Daoy (cell line): ENCODE results near the gene NANP. TPM values are rescaled to one million over a fixed set of nuclear protein-coding genes. Genes with fewer than 3 reads are reported as not detected.
A peak's percentile ranks its signal among the peaks of the same experiment; 100 is the strongest.
"Not testable (repeated sequence)": the region's sequence is repeated elsewhere in the genome, so short reads cannot be mapped to it uniquely, and the experiment has no call there.

Source experiments
- DNase-seq: peaks from one replicate; pipeline ENCODE4 v3.0.0-alpha.2; 2015; ENCODE audit warnings: low read depth
- total RNA-seq: library from RNA; depleted of rRNA; stranded (reverse); fragments of >200 nt; shearing (Covaris generic); gene quantifications from 2 replicates; pipeline ENCODE4 v1.2.3, GENCODE V29; 2014

The NANP gene
- total RNA-seq, 1 experiment from 2014 or later: 4.5 TPM

DNA sequence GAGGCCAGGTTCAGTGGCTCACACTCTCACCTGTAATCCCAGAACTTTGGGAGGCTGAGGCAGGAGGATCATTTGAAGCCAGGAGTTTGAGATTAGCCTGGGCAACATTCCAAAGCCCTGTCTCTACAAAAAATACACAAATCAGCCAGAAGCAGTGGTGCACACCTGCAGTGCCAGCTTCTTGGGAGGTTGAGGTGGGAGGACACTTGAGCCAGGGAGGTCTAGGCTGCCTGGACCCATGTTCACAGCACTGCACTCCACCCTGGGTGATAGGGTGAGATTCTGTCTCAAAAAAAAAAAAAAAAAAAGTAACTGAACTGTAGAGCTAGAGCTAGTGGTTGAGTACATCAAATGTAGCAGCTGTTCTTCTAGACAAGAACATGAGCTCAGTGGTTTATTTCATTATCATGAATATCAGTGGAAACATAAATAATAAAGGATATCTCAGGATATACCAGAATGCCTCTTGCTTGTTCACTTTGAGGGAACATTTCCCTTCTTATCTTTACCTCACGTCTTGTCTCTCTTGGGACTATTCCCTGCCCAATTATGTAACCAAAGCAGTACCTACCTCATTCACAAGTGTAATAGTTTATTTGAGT, 17.6 kb downstream of the NANP start:
- no peak for DNase-seq

DNA sequence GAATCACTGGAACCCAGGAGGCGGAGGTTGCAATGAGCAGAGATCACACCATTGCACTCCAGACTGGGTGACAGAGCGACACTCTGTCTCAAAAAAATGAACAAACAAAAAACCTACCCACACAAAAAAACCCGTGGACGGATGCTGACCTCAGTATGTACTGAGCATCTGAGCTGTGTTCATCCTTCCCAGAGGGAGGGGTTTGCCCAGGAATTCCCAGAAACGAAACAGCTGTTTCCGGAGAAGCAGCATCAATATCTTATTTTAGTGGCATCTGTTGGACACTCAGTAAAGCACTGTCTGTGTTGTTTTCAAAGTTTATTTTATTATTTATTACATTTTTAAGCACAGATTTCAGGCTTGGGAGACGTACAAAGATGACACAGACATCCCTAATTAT, 18.7 kb downstream of the NANP start:
- DNase-seq: no peak

DNA sequence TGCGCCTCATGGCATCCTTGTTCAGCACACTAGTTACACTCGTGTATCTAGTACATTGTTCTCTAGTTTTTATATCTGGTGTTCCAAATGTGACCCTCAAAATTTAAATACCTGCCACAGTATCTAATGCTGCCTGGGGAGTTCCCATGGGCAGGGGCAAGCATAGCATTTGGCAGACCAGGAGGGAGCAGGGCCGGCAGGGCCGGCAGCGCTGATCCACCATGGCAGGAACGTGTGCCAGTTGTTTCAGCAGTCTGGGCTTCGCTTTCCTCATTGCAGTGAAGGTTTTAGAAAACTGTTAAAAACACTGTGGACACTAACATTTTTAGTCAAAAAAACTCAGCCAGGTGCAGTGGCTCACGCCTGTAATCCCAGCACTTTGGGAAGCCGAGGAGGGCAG, 19.2 kb downstream of the NANP start:
- no peak for DNase-seq

DNA sequence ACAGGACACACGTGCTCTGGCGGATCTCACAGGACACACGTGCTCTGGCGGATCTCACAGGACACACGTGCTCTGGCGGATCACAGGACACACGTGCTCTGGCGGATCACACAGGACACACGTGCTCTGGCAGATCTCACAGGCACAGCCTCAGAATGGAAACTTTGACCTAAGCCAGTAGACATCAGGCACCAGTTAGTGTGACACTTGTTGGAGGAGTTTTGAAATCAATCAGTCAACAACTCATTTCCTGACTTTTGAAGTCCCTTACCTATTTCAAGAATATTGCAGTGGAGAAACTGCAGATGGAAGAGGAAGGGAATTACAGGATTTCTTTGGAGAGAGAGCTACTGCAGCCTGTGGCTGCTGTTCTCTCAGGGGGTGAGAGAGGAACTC, 20.9 kb downstream of the NANP start:
- not testable (repeated sequence) for DNase-seq

DNA sequence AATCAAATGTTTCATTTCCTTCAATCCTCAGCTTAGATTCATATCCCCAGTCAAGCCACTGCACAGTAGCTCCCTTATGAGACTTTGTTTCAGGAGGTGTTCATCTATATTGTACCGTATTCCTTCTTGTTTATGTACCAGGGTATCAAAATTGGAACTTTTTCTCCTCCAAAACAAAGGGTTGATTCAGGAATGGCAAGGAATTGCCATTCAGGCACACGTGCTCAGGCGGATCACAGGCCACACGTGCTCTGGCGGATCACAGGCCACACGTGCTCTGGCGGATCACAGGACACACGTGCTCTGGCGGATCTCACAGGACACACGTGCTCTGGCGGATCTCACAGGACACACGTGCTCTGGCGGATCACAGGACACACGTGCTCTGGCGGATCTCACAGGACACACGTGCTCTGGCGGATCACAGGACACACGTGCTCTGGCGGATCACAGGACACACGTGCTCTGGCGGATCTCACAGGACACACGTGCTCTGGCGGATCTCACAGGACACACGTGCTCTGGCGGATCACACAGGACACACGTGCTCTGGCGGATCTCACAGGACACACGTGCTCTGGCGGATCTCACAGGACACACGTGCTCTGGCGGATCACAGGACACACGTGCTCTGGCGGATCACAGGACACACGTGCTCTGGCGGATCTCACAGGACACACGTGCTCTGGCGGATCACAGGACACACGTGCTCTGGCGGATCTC, 21.5 kb downstream of the NANP start:
- DNase-seq: not testable (repeated sequence)

DNA sequence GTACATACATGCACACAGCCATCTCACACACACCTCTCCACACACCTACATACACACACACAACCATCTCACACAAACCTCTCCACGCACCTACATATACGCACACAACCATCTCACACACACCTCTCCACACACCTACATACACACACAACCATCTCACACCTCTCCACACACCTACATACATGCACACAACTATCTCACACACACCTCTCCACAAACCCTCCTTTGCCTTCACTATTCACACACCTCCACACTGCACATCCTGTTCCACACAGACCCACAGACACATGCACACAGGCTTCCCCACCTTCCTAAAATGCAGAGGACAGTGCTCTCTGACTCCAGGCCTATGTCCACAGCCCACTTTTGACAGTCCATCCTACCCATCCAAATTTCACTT, 22.2 kb downstream of the NANP start:
- no peak for DNase-seq

DNA sequence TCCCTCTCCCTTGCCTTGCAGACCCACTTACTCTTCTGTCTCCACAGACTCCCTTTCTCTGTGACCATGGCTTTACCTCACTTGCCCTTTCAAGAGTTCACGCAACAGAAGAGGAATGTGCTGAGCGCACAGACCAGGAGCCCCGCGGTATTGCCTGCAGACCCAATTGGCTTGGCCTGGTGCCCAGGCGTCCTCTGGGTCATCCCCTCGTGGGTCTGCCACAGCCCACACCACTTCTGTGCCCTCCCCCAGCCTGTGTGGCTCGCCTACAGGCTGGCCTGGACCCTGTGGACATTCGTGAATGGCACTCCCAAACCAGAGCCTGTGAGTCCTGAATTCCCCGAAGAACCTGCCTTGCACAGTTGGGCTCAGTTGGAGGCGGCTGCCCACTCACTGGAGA, 23.2 kb downstream of the NANP start:
- peak; percentile 11 for DNase-seq

DNA sequence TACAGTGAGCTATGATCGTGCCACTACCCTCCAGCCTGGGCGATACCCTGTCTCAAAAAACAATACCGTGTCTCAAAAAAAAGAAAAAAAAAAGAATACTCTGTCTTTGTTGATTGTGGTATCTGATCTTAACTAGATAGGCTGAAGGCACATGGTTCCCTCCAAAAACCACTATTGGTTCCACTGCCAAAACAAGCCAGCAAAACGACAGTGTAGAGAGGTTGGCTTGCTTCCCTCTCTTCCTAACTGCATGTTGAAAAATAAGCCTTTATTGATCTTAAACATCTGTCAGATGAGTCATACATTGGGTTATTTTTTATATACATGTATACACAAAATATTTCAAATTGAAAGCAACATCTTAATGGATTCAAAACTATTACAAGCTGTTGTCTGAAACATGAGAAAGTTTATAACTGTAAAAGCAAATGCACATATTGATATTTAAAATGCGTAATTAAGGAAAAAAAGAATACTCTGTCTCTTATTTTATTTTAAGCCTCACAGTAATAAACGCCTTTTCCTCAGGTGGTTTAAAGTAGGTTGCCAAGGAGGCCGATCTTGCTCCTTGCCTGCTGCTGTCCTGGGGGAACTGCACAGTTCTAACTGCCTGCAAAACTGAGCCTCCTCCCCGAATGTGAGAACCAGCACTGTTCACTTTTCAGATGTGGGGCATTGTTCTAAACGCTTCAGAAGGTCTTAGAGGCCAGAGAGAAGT, 31.5 kb downstream of the NANP start:
- DNase-seq: no peak

DNA sequence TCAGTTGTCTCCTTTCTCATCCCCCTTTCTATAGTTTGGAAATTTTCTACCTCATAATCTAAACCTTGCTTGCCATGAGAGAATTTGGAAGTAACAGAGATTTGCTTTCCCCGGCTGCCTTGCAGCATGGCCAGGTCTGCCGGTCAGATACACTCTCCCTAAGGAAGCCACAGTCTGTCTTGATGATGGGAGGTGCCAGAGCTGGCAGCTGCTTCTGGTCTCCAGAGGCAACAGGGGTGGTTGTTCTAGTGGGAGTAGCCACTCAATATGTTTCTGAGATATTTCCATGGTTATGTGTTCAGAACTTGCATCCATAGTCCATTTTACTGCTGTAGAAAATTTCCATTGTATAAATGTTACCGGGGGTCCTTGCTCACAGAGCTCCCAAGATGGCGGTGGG, 33.0 kb downstream of the NANP start:
- not testable (repeated sequence) for DNase-seq

DNA sequence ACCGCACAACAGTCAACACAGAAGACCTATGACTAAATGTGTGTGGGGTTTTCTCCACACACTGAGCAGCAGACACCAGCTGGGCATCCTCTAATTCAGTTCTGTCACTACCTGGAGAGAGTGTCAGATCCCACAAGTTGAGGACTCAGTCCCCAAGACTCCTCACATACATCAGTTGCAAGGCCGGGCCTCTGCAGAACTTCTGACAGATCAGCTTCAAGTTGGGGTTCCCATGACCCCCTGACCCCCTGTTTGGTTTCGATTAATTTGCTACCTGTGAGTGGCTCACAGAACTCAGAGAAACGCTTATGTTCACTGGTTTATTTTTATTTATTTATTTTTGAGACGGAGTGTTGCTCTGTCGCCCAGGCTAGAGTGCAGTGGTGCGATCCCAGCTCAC, 35.3 kb downstream of the NANP start:
- DNase-seq: no peak

DNA sequence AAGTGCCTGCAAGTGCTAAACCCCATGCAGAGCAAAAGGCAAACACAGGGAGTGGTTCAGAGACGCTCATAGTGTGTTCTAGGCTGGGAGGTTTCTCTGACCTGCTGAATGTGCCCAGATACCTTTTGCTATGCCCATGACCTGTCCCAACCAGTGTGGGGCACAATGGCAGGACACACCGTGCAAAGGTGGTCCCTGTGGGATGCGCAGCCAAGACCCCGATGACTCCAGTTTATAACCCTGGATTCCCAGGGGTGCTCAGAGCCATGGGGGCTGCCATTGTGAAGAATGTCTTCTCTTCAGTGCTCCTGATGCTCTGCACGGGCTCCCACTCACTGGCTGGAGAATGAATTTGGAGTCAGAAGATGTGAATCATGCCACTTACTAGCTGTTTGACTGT, 36.3 kb downstream of the NANP start:
- DNase-seq: no peak

DNA sequence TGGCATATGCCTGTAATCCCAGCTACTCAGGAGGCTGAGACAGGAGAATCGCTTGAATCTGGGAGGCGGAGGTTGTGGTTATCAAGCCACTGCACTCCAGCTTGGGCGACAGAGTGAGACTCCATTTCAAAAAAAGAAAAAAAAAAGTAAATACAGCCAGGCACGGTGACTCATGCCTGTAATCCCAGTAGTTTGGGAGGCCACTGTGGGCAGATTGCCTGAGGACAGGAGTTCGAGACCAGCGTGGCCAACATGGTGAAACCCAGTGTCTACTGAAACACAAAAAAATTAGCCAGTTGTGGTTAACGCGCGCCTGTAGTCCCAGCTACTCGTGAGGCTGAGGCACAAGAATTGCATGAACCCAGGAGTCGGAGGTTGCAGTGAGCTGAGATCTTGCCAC, 36.9 kb downstream of the NANP start:
- peak; percentile 36 for DNase-seq

DNA sequence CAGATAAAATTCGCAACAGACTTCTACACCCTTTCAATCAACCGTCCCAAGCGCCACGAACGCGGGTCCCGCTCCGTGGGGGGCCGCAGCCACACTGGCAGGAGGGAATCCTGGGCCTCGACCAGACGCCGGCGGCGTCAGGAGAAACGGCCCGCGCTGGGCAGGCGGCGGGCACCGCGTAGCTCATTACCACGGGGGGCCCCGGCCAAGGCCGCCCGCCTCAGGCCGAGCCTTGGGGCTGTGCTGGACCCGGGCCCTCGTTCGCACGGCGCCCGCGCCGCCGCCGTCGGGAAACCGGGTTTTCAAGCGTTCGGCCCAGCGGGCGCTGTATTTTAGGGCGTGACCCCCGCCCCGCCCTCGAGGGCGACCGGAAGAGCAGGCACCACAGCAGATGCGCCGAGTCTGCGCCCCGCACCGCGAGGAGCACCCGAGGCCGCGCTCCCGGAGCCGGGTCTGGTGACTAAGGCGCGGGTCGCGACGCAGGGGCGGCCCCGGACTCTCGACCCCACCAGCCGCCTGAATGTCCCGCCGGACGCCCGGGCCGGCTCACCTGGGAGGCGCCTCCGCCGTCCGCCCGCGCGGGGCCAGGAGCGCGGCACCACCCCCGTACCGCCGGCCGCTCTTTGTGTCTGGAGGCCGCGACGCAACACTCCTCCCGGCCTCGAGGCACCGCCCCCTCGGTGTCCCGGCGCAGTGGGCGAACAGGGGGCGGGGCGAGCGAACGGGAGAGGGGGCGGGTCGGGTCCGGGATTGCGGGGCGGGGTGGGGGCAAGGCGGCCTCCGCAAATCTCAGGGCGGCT, 38.7 kb downstream of the NANP start, which contains the start of gene NINL:
NINL (minus strand) TSS at position 627 of the 800 bp plus-strand sequence. CDS start 58,944 bp downstream, outside the sequence.
- peak; percentile 80 for DNase-seq

DNA sequence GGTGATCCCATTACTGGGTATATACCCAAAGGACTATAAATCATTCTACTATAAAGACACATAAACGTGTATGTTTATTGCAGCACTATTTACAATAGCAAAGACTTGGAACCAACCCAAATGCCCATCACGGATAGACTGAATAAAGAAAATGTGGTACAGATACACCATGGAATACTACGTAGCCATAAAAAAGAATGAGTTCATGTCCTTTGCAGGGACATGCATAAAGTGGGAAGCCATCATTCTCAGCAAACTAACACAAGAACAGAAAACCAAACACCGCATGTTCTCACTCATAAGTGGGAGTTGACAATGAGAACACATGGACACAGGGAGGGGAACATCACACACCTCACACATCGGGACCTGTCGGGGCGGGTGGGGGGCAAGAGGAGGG, 40.2 kb downstream of the NANP start:
- not testable (repeated sequence) for DNase-seq

DNA sequence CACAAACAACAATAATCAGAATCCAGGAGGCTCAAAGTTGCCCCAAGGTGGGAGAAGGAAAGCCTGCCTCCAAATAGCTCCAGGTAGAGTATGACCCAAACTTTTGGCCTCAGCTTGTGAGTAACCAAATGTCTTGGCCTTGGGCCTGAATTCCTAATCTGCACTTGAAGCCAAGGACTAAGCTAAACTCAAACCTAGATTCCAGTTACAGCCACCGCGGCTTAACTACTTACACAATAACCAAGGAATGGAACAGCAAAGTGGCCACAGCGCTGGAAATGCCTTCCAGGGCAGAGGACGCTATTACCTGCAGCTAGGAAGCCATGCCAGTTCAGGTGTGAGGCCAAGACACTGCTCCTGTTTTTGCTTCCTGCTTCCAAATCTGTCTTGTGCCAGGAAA, 43.1 kb downstream of the NANP start:
- DNase-seq: no peak

DNA sequence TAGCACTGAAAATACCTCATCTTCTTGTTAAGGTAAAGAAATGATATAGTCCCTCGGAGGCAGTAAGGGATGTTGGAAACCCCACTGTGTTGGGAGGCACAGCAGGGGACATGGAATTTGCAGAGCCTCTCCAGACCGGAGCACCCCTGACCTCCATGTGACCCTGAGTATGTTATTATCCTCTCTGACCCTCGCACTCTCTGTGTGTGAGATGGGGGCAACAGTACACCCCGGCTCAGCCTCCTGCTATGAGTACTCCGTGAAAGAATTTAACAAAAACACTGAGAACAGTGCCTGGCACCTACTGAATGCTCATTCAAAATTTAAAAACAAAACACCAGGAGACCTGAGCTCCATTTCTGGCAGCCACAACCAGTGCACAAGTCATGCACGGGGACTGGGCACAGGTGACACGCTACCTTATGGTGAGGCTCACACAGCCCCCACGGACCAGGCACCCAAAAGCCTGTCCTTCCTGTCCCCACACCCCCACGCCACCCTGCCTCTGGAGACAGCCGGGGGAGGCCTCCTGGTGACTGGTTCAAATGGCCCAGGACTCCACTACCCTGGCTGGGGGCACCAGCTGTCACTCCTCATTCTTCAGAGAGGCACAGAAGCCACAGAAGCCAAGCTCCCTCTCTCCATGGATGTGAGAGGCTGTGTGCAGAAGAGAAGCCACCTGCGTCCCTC, 44.6 kb downstream of the NANP start:
- DNase-seq: peak; percentile 8

DNA sequence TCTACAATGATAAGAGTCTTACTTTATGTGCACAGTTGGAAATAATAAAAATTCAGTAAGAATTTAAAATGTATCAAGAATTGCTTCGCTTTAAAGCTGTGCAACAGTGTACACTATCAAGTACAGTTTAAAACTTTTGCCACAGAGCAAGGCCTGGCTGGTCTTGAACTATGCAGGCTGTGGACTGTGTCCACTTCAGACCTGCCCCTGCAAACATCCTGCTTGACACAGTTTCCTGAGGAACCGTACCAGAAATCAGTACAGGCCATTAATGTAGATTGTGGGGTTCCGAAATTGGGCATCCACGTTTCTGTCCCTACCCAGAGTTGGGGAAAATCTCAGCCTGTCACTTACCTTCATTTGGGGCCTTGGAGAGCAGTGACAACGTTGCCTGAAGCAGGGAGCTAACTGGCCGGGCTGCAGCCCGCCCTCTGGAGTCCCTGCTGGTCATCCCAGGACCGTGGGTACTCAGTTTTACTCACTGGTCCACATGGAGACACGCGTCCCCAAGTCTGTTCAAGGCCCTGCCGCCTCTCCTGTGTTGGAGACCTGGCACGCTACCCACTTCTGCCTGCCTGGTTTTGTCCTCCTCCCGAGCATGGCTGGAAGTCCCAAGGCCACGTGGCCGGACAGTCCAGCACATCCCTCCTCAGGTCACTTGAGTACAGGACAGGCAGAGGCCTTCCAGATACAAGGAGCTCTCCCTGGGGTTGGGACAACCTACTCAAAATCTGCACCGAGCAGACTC, 46.9 kb downstream of the NANP start:
- DNase-seq: no peak

DNA sequence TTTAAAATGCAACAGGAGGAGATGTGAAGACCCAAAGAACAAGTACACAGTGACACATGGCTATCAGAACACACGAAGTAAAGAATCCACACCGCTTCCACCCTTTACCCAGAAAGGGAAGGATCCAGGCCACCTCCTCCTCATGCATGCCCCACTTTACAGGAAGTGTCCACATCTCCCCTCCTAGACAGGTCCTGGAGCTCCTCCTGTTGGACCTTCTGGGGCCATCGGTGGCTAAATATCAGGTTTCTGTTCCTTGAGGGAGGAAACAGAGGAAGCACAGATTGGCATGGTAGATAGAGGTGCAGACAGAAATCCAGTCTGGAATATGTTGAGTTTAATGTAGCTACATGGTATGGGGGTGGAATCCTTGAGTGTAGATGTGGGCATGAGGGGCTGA, 49.4 kb downstream of the NANP start:
- peak; percentile 19 for DNase-seq

DNA sequence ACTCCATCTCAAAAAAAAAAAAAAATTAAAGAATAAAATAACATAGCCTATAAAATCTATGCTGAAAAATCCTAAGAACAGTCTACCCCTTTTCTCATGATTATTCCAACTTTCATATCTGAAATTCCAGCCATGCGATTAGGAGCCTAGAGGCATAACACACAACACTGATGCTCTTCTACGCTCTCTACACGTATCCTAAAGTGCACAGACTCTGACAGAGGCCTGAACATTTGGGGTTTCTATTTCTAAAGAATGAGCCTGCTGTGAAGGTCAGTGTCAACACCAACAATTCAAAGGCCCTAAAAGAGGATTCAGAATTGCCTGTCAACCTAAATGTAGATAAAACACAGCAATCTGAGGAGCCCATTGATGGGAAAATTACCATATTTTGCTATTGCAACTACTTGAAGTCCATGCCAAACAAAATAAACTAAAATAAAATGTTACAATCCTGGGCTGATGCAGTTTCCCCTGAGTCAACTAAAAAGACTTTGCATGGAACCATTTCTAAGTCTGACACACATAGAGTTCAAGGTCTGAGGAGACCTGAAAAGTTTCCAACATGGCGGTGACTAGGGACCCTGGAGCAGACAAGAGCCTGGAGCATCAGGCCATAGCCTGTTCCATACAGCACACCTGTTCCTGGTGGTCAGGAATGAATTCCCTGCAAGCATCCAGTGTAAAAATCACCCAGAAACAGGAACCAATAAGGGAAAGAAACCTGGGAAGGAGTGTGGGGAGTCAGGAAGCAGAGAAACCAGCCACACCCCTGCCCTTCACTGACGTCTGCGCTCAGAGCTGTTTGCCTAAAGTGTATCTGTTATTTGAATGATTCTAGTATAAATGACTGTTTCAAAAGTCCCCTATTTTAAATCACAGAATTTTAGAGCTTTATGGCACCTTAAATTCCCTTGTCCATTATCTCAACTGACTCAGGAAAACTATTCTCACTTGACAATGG, 50.2 kb downstream of the NANP start:
- DNase-seq: no peak

DNA sequence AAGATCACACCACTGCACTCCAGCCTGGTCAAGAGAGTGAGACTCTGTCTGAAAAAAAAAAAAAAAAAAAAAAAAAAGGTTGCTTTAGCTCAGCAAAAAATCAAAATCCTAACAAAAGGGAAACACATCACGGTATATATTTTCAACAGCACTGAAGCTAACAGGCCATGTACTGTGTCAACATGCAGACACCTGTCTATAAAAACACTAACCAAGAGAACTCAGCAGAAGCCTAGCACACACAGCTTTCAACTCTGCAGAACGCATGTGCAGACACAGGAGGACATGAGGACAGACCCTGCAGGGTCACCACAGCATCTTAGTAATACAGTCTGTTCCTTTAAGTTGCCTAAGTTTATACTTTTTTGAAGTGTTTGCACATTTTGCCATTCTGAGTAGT, 52.0 kb downstream of the NANP start:
- DNase-seq: no peak
